GM12892 (cell line): ENCODE measurements around the gene IFI27.

Source experiments
- POLR2A ChIP-seq: IDR thresholded peaks from 2 replicates; pipeline ENCODE4 v1.6.1; 2011; ENCODE audit warnings: low read depth, low read length, control low read depth
- POLR2AphosphoS5 ChIP-seq: IDR thresholded peaks from 2 replicates; pipeline ENCODE4 v1.6.1; 2011; ENCODE audit warnings: low read depth, low read length, control low read depth
- TAF1 ChIP-seq: IDR thresholded peaks from 2 replicates; pipeline ENCODE4 v1.6.1; 2011; ENCODE audit warnings: low read depth, mild to moderate bottlenecking, control low read depth, low read length, borderline replicate concordance

- no peak for TF ChIP-seq POLR2AphosphoS5
- no peak for TF ChIP-seq TAF1
- no peak for TF ChIP-seq POLR2A
These were observed 31.7 kb downstream of the IFI27 start for GRCh38 chr14:94142247-94142646.
